ENCODE data around the gene ZNF362.

- TF ChIP-seq HES4 (CRISPR knock-in tag; IDR thresholded peaks at IDR 0.05; ENCODE audit: borderline replicate concordance), result no peak
- TF ChIP-seq ZNF503 (CRISPR knock-in tag; IDR thresholded peaks at IDR 0.05), result no peak
- no peak for TF ChIP-seq CTCF (CRISPR knock-in tag; IDR thresholded peaks at IDR 0.05)
- TF ChIP-seq TEF (CRISPR knock-in tag; IDR thresholded peaks at IDR 0.05), result no peak
- TF ChIP-seq ZNF850 (CRISPR knock-in tag; conservative IDR thresholded peaks at IDR 0.05), result no peak
- no peak for TF ChIP-seq FOXA3 (CRISPR knock-in tag; IDR thresholded peaks at IDR 0.05)
- no peak for TF ChIP-seq TBL1XR1 (IDR thresholded peaks at IDR 0.05; ENCODE audit: borderline replicate concordance, low read length, partially characterized antibody)
- no peak for TF ChIP-seq CHD4 (IDR thresholded peaks at IDR 0.05; ENCODE audit: borderline replicate concordance, low read length)
- no peak for TF ChIP-seq NBN (conservative IDR thresholded peaks at IDR 0.05)
Observed at GRCh38 chr1:33257207-33257771, 997 bp downstream of the ZNF362 start.

Measured in HepG2 (cell line).